Occipital lobe (tissue), 2 donors: ENCODE results near the gene ARHGEF37. TPM values are rescaled to one million over a fixed set of nuclear protein-coding genes. Genes with fewer than 3 reads are reported as not detected.

Experiments used
- DNase-seq: peaks from one replicate; lab custom pipeline; 2025; lab: John Stamatoyannopoulos, UW
- total RNA-seq: library from RNA; depleted of rRNA; stranded (reverse); fragments of >200 nt; gene quantifications from one replicate; pipeline ENCODE4 v1.2.3, GENCODE V29; 2014

The ARHGEF37 gene
- total RNA-seq, 1 donor from 2014 or later: 1.4 TPM

GRCh38 chr5:149600932-149601331, 19.6 kb downstream of the ARHGEF37 start:
- DNase-seq: no peak

DNA sequence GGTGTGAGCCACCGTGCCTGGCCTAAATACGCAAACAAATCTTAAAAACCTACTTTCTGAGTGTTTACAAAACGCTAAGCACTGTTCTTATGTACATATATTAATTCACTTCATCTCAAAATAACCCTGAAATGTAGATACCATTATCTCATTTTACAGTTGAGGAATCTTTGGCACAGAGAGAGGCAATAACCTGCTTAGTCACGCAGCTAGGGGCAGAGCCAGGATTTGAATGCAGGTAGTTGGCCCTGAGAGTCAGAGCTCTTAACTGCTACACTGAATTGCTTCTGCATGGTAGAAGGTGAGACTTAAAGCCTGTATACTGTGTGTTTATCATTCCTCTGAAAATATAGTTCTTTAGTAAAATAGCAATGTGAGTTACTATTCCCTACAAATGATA, 21.9 kb downstream of the ARHGEF37 start:
- no peak for DNase-seq

GRCh38 chr5:149603920-149604319, 22.6 kb downstream of the ARHGEF37 start:
- DNase-seq: no peak

GRCh38 chr5:149604321-149604720, 23.0 kb downstream of the ARHGEF37 start:
- no peak for DNase-seq

GRCh38 chr5:149605354-149605997, 24.2 kb downstream of the ARHGEF37 start:
- no peak for DNase-seq

- DNase-seq: no peak
These were observed 24.9 kb downstream of the ARHGEF37 start for GRCh38 chr5:149605998-149606724.

DNA sequence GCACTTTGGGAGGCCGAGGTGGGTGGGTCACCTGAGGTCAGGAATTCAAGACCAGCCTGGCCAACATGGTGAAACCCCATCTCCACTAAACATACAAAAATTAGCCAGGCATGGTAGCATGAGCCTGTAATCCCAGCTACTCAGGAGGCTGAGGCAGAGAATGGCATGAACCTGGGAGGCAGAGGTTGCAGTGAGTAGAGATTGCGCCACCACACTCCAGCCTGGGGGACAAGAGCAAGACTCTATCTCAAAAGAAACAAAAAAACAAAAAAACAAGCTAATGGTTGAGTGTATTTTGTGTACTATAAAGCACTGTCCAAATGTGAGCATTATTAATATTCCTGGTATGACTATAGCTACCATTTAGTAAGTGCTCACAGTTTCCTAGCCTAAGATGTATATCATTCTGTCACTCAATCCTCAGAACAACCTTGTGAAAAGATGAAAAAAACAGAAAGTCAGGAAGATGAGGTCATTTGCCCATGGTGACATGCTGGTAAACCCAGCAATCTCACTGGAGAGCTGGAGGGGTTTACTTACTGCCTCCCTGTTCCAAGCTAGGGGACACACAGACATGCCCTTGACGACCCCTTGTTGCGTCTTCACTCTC, 27.7 kb downstream of the ARHGEF37 start:
- no peak for DNase-seq

DNA sequence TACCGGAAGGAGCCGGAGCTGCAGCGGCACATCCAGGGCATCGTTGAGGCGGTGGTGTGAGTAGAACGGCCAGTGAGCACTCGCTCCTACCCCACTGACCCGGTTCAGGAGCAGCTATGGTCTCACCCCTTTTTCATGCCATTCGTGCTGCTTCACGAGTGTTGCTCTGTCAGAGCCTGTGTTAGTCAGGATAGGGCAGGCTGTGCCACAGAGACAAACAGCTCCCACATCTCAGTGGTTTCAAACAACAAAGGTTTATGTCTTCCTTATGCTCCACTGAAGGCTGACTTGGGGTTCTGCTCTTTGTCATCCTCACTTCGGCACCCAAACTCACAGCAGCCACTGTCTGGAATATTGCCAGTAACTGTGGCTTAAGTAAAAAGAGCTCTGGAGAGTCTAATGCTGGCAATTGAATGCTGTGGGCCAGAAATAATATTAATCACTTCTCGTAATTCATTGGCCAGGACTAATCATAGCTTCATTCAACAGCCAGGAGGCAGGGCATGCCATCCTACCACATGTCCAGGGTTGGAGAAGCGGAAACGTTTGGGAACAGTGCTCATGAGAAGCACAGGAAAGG, 28.4 kb downstream of the ARHGEF37 start:
- no peak for DNase-seq

DNA sequence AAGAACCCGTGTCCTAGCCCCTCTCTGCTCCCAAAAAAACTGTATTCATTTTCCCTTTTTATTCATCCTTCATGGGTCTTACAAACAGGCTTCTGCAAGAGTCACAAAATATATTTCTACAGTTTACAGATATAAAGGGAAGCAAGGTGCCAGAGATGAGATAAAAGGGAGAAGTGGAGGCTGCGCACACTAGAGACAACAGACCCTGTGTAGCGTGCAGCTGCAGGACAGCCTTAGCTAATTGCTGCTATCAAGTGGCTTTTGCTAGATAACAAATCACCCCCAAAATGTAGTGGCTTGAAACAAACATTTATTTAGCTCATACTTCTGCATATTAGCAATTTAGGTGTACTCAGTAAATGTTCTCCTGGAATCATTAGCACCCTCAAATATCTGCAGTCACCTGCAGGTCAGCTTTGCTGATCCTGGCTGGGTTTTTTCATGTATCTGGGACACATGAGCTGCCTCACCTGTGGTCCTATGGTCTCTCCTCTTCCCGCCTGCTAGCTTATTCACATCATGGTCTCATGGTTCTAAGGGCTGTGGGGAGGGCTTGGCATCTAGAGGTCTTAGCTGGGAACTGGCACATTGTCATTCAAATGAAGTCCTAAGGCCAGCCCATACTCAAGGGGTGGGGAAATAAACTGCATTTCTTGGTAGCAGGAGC, 29.4 kb downstream of the ARHGEF37 start:
- DNase-seq: no peak

DNA sequence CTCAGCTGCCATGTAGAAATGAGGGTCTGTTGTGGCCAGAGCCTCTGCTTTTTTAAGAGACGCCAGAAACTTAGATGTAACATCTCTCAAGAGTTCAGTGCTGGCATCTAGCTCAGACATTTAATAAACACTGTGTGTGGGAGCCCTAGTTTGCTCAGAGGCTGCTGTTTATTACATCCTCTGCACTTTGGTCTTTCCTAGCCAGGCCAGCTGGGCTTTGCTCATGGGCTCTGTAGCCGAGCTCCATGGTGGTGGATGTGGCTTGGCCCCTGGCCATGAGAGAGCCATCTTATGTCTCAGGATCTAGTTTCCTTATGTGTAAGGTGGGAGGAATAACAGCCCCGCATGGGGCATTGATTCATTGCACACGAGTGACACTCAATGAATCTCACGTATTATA, 30.0 kb downstream of the ARHGEF37 start:
- DNase-seq: no peak

DNA sequence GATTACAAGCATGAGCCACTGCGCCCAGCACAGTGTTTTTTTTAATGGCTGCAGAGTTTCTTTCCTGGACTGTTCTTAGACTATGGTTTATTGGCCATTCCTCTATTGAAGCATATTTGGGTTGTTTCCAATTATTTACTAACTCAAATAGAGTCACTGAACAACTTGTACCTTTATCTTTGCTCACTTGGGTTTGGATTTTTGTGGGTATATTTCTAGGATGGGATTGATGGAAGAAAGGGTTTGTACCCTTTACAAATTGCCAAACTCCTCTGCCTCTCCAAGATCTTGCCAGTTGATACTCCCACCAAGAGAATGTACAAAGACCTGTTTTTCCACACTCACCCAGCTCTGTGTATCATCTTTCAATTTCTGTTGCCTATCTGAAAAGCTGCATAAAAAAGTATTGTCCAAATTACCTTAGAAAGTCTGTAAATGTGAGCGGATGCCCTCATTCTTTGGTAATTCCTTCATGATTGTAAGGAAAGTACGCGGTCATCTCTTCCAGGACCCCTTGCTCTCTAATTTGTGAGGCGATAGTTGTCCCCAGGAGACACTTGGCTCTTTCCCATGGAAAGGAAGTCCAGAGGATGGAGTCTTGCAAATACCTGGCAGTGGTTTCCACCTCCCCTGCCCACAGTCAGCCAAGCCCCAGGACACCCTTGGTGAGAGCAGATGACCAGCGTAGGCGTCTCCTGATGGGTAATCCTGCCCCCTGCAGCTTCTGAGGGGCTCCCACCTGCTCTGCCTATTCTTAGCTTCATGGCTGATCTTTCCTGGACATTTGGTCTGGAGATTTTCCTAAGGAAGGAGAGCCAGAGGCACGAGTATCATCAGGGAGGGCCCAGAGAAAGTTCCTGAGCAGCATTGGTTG, 33.0 kb downstream of the ARHGEF37 start:
- DNase-seq: no peak

- no peak for DNase-seq
These were observed 34.7 kb downstream of the ARHGEF37 start for GRCh38 chr5:149615976-149616375.

DNA sequence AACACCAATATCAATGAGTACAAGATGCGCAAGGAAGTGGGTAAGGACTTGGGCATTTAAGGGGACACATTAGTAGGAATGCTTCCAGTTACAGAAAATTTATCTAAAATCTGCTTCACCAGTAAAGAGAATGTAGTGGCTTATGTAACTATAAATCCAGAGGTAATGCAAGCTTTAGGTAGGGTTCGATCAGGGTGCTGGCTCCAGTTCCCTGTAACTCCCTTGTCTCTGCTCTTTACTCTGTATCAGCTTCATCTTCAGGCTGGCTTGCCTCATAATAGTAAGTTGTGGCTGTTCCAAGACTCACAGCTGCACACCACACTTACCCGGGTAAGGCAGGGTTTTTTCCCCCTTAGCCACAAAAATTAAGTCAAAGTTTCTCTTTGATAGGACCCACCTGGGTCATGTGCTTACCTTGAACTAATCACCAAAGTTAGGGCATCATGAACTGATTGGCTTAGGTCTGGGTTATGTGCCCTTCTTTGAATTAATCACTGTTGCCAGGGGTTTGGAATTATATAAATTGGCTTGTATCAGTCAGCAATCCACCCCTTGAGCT, 35.5 kb downstream of the ARHGEF37 start:
- no peak for DNase-seq

GRCh38 chr5:149617760-149618306, 36.5 kb downstream of the ARHGEF37 start:
- DNase-seq: no peak

- no peak for DNase-seq
These were observed 37.4 kb downstream of the ARHGEF37 start for GRCh38 chr5:149618581-149619248.

GRCh38 chr5:149621415-149622098, 40.3 kb downstream of the ARHGEF37 start:
- DNase-seq: no peak

DNA sequence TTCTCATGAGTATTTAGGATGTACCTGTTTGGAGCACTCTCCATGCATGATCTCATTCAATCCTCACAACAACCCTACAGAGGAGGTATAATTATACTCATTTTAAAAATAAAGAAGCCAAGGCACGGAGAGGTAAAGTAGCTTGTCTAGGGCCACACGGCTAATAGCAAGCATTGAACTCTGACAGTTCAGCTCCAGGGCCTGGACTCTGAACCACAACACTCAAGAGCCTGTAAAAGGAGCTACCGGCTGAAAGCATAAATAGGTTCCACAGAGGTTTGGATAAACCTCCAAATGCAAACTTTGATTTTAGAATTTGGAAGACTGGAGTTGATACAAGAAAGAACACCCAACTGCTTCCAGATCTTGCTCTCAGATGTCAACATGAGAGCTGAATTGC, 41.2 kb downstream of the ARHGEF37 start:
- no peak for DNase-seq

DNA sequence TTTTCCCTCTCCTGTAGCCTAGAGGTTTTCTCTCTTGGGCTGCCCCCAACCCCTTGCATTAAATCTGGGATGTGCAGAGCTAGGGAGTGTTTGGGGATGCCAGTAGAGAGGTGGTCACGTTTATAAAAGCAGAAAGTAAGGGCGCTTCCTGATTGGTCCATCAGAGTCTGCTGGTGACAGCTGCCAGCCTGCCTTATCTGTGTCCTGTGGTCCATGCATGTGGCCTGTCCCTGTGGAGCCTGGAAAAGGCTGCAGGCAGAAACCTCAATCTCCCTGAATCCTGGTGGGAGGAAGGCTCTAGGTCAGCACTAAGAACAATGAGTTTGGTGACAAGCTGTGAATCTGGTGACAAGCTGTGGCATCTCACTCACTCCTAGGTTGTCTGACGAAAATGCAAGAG, 42.2 kb downstream of the ARHGEF37 start:
- no peak for DNase-seq

- DNase-seq: no peak
These were observed 45.8 kb downstream of the ARHGEF37 start for GRCh38 chr5:149627070-149627469.
